K562 (cell line): ENCODE measurements around the gene ST3GAL3. TPM values are rescaled to one million over a fixed set of nuclear protein-coding genes. Genes with fewer than 3 reads are reported as not detected.

Experiments
- ATF1 ChIP-seq, 2 experiments: fragments of 450-650 bp in 1 of 2; IDR thresholded peaks; 2 replicates each; pipeline ENCODE4 v1.6.1; 2016; ENCODE audit warnings: missing compliant biosample characterization in 1 of 2, missing genetic modification characterization in 1 of 2
- CBFB ChIP-seq: sonication (generic); formaldehyde crosslinking; IDR thresholded peaks from 2 replicates; pipeline ENCODE4 v1.4.0; 2020; ENCODE audit warnings: mild to moderate bottlenecking, missing genetic modification reagents
- CEBPB ChIP-seq: fragments of 450-650 bp; IDR thresholded peaks from 2 replicates; pipeline ENCODE4 v1.6.1; 2016; ENCODE audit warnings: missing genetic modification characterization, missing compliant biosample characterization
- CHCHD3 ChIP-seq: fragments of 250-450 bp; sonication (Bioruptor Pico); IDR thresholded peaks from 2 replicates; pipeline ENCODE4 v2.1.2; 2022; ENCODE audit warnings: mild to moderate bottlenecking
- CREB1 ChIP-seq, 2 experiments: sonication (generic) in 1 of 2; formaldehyde crosslinking in 1 of 2; IDR thresholded peaks; 2 replicates each; pipeline versions ENCODE4 v1.6.1 to v1.8.0; 2012 to 2022; ENCODE audit warnings: inconsistent platforms in 1 of 2, mild to moderate bottlenecking in 1 of 2, missing genetic modification reagents in 1 of 2, moderate library complexity in 1 of 2
- CREM ChIP-seq: IDR thresholded peaks from 2 replicates; pipeline ENCODE4 v1.6.1; 2014; ENCODE audit warnings: antibody characterized with exemption, low read depth
- HDAC1 ChIP-seq, 2 experiments: fragments of 450-650 bp; IDR thresholded peaks; 2 replicates each; pipeline ENCODE4 v1.6.1; 2016 to 2017; ENCODE audit warnings: inconsistent platforms in 1 of 2, mild to moderate bottlenecking in 1 of 2, moderate library complexity in 1 of 2
- HDGF ChIP-seq: fragments of 450-650 bp; IDR thresholded peaks from 2 replicates; pipeline ENCODE4 v1.6.1; 2016
- ILK ChIP-seq: fragments of 450-650 bp; IDR thresholded peaks from 2 replicates; pipeline ENCODE4 v1.6.1; 2016; ENCODE audit warnings: missing genetic modification characterization, low read depth, mild to moderate bottlenecking, missing compliant biosample characterization, moderate library complexity, borderline replicate concordance
- KLF6 ChIP-seq: fragments of 250-450 bp; sonication (Bioruptor Pico); IDR thresholded peaks from 2 replicates; pipeline ENCODE4 v1.4.0; 2020; ENCODE audit warnings: mild to moderate bottlenecking, moderate library complexity, borderline replicate concordance
- MED1 ChIP-seq: sonication (generic); formaldehyde crosslinking; IDR thresholded peaks from 2 replicates; pipeline ENCODE4 v1.8.1; 2023; ENCODE audit warnings: missing genetic modification reagents, borderline replicate concordance
- NFE2 ChIP-seq: IDR thresholded peaks from 2 replicates; pipeline ENCODE4 v1.6.1; 2014; ENCODE audit warnings: antibody characterized with exemption, low read depth
- PHF21A ChIP-seq: fragments of 450-650 bp; IDR thresholded peaks from 2 replicates; pipeline ENCODE4 v1.6.1; 2017; ENCODE audit warnings: low read depth, borderline replicate concordance
- PHTF2 ChIP-seq: fragments of 250-450 bp; sonication (Bioruptor Pico); IDR thresholded peaks from 2 replicates; pipeline ENCODE4 v1.5.0; 2021; ENCODE audit warnings: mild to moderate bottlenecking
- POLR2A ChIP-seq: fragments of 450-650 bp; conservative IDR thresholded peaks from 2 replicates; pipeline ENCODE4 v1.6.1; 2016
- RBBP5 ChIP-seq: fragments of 200-600 bp; sonication (generic); IDR thresholded peaks from 2 replicates; pipeline ENCODE4 v1.6.1; 2012; ENCODE audit warnings: borderline replicate concordance, mild to moderate bottlenecking, low read length, control low read depth, inconsistent platforms; ENCODE audit not compliant: insufficient read depth, poor library complexity, severe bottlenecking
- SMARCA4 ChIP-seq: fragments of 450-650 bp; IDR thresholded peaks from 2 replicates; pipeline ENCODE4 v1.6.1; 2016
- SRF ChIP-seq, 2 experiments: fragments of 250-450, 450-650 bp in 1 of 2; sonication (Bioruptor Pico) in 1 of 2; sonication (generic) in 1 of 2; formaldehyde crosslinking; IDR thresholded peaks; 2 replicates each; pipeline versions ENCODE4 v1.5.0 to v1.5.1; 2020 to 2022; ENCODE audit warnings: mild to moderate bottlenecking in 1 of 2, missing genetic modification reagents in 1 of 2
- STAT5A ChIP-seq: IDR thresholded peaks from 2 replicates; pipeline ENCODE4 v1.6.1; 2012; ENCODE audit warnings: low read length, inconsistent platforms, borderline replicate concordance
- TFAM ChIP-seq: fragments of 250-450 bp; sonication (Bioruptor Pico); conservative IDR thresholded peaks from 2 replicates; pipeline ENCODE4 v1.5.0; 2021; ENCODE audit warnings: mild to moderate bottlenecking, moderate library complexity
- TRIM24 ChIP-seq, 2 experiments: fragments of 450-650 bp; IDR thresholded peaks; 2 replicates each; pipeline ENCODE4 v1.6.1; 2016
- ZBTB8A ChIP-seq: fragments of 450-650 bp; IDR thresholded peaks from 2 replicates; pipeline ENCODE4 v1.6.1; 2018; ENCODE audit warnings: mild to moderate bottlenecking, moderate library complexity; ENCODE audit not compliant: partially characterized antibody
- ZEB2 ChIP-seq: fragments of 450-650 bp; IDR thresholded peaks from 2 replicates; pipeline ENCODE4 v1.6.1; 2016
- ZKSCAN8 ChIP-seq: fragments of 200-800 bp; sonication (Bioruptor generic); IDR thresholded peaks from 2 replicates; pipeline ENCODE4 v1.6.1; 2016; ENCODE audit warnings: missing genetic modification characterization, missing compliant biosample characterization
- ZNF165 ChIP-seq: fragments of 250-450 bp; sonication (Bioruptor Pico); IDR thresholded peaks from 2 replicates; pipeline ENCODE4 v1.4.0; 2020; ENCODE audit warnings: borderline replicate concordance
- ZNF436 ChIP-seq: fragments of 250-450, 450-650 bp; sonication (Bioruptor Pico); formaldehyde crosslinking; IDR thresholded peaks from 2 replicates; pipeline ENCODE4 v1.7.0; 2020; ENCODE audit warnings: mild to moderate bottlenecking
- ZNF586 ChIP-seq: fragments of 450-650 bp; formaldehyde crosslinking; conservative IDR thresholded peaks from 2 replicates; pipeline ENCODE4 v1.4.0; 2020; ENCODE audit warnings: mild to moderate bottlenecking, moderate library complexity
- polyA plus RNA-seq, 8 experiments: library from polyadenylated mRNA; depleted of rRNA in 4 of 8; stranded (reverse) in 5 of 8; unstranded in 3 of 8; fragments of >200 nt; fragmentation: Nextera tagmentation in 2 of 8; fragmentation: Illumina TruSeq in 1 of 8; extraction: Ambion mirVana in 2 of 8; extraction: Trizol in 1 of 8; gene quantifications; 2 replicates each; pipeline versions ENCODE4 v1.2.1 to v1.2.3, GENCODE V29; 2011 to 2014; ENCODE audit warnings: inconsistent platforms in 1 of 8, missing spikeins in 1 of 8
- total RNA-seq, 7 experiments: library from RNA; depleted of rRNA in 6 of 7; stranded (reverse); fragments of >200 nt in 6 of 7; fragmentation: Illumina TruSeq in 2 of 7; extraction: Trizol in 2 of 7; gene quantifications; 2 replicates each; pipeline versions ENCODE4 v1.2.1 to v1.2.3, GENCODE V29; 2011 to 2021; ENCODE audit warnings: low replicate concordance in 1 of 7
- TF ChIP-seq, protein P1 (sequence below), 3 experiments: fragments of 200-800 bp in 1 of 3; sonication (Bioruptor generic) in 1 of 3; sonication (generic) in 1 of 3; formaldehyde crosslinking in 1 of 3; IDR thresholded peaks; 2 replicates each; pipeline versions ENCODE4 v1.6.1 to v1.8.0; 2016 to 2022; ENCODE audit warnings: mild to moderate bottlenecking in 2 of 3, missing compliant biosample characterization in 2 of 3, missing genetic modification characterization in 2 of 3, missing genetic modification reagents in 1 of 3
- TF ChIP-seq, protein P2 (sequence below): sonication (generic); formaldehyde crosslinking; IDR thresholded peaks from 2 replicates; pipeline ENCODE4 v1.8.0; 2022; ENCODE audit warnings: missing genetic modification reagents, mild to moderate bottlenecking, moderate library complexity, borderline replicate concordance

The ST3GAL3 gene
- total and polyA plus RNA-seq, 9 of the 15 experiments (the other 6 are each of a cell fraction or from before 2014, with no cell fraction given) = 1.2 to 18.9 (median 11.0) TPM

DNA sequence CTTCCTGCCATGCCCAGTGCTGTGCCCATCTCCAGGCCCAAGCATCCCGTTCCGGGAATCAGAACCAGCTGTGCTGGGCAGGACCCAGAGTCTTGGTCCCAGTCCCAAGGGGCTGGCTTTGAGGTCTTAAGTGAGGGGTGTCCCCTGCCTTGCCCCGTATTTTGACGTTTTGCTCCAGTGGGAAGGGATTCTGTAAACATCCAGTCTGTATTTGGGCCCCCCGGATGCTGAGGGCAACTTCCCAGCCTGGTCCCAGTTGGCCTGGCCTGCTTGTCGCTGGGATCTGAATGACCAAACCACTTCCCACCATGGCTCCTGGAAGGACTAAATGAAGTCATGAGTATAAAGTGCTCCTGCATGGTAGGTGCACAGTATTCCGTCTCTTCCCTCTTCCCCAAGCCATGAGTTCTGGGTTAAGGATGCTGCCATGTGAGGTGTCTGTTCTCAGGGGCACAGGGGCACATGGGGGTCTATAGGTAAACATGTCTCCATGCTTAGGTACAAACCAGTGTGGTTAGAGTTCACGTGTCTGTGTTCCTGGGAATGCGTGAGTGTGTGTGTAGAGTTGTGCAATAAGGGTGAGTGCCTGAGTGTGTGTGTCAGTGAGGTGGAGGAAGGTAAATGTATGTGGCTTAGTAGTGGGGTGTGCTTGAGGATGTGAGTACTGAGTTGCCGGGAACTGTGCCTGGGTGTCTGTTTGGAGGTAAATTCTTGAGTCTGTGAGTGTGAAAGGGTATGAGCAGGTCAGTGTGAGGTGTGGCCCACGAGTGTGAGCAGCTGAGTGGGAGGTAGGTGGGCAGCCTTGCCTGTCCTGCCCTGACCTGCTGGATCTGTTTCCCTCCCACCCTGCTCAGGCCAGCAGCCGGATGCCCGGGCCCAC is 273.2 kb downstream of the ST3GAL3 start (continued):
- TF ChIP-seq ZNF586 (CRISPR knock-in tag) (no peak), CBFB (CRISPR knock-in tag) (no peak), CREM (no peak), HDAC1 (IDR thresholded peaks at IDR 0.05) (peak in 1 of 2 experiments; percentile 29; a peak in 1 of 4 replicates), ILK (tag) (no peak), ATF1 (CRISPR knock-in tag; IDR thresholded peaks at IDR 0.05) (no peak), ATF1 (tag; IDR thresholded peaks at IDR 0.05) (no peak), HDGF (peak; percentile 70; the same call in 1 of the 2 replicates), STAT5A (peak; percentile 10; the same call in 1 of the 2 replicates), CEBPB (tag) (peak; percentile 94), ZEB2 (no peak), CREB1 (IDR thresholded peaks at IDR 0.05) (no peak), CREB1 (CRISPR knock-in tag; IDR thresholded peaks at IDR 0.05) (no peak), MED1 (CRISPR knock-in tag) (no peak), POLR2A (0 out of 2 replicates have a peak, but pooled peaks have one; percentile 27), KLF6 (CRISPR knock-in tag) (no peak), SRF (CRISPR knock-in tag; IDR thresholded peaks at IDR 0.05) (no peak), NFE2 (no peak), TFAM (CRISPR knock-in tag) (no peak), ZBTB8A (no peak), ZNF436 (CRISPR knock-in tag) (no peak), ZKSCAN8 (CRISPR knock-in tag) (no peak), ZNF165 (CRISPR knock-in tag) (no peak), TRIM24 (IDR thresholded peaks at IDR 0.05) (0 out of 4 replicates have a peak, but pooled peaks of 1 of the 2 experiments have one; percentile 27), SMARCA4 (no peak), PHF21A (no peak), CHCHD3 (no peak), RBBP5 (peak; percentile 5), PHTF2 (no peak)
- TF ChIP-seq, protein P1, sequence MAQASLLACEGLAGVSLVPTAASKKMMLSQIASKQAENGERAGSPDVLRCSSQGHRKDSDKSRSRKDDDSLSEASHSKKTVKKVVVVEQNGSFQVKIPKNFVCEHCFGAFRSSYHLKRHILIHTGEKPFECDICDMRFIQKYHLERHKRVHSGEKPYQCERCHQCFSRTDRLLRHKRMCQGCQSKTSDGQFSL (CRISPR knock-in tag; IDR thresholded peaks at IDR 0.05) = no peak
- TF ChIP-seq, protein P1 (tag; IDR thresholded peaks at IDR 0.05) = no peak
- TF ChIP-seq, protein P2, sequence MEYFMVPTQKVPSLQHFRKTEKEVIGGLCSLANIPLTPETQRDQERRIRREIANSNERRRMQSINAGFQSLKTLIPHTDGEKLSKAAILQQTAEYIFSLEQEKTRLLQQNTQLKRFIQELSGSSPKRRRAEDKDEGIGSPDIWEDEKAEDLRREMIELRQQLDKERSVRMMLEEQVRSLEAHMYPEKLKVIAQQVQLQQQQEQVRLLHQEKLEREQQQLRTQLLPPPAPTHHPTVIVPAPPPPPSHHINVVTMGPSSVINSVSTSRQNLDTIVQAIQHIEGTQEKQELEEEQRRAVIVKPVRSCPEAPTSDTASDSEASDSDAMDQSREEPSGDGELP (CRISPR knock-in tag) = peak; percentile 17; the same call in 1 of the 2 replicates
